ENCODE results near the gene DELE1.

Gene DELE1

GRCh38 chr5:141923448-141924313 lies at the start of gene DELE1:
DELE1 (plus strand) TSS chr5:141923871; CDS start chr5:141923942, 71 bp downstream.
- no peak for DNase-seq

DNA sequence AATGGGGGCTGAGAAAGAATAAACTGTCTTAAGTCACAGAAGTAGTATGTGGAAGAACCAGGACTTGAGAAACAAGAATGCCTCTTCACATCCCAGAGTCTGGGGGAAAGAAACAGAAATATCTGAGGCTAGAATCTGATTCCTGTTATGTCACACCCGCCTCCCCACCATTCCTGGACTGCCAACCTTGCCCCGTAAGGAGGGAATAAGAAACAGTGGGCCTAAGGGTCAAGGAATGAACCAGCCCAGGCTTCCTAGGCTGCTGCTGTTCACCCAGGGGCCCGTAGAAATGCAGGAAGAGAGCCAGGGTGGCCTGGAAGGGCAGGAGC lies 49.8 kb upstream of the DELE1 start:
- DNase-seq = no peak

DNA sequence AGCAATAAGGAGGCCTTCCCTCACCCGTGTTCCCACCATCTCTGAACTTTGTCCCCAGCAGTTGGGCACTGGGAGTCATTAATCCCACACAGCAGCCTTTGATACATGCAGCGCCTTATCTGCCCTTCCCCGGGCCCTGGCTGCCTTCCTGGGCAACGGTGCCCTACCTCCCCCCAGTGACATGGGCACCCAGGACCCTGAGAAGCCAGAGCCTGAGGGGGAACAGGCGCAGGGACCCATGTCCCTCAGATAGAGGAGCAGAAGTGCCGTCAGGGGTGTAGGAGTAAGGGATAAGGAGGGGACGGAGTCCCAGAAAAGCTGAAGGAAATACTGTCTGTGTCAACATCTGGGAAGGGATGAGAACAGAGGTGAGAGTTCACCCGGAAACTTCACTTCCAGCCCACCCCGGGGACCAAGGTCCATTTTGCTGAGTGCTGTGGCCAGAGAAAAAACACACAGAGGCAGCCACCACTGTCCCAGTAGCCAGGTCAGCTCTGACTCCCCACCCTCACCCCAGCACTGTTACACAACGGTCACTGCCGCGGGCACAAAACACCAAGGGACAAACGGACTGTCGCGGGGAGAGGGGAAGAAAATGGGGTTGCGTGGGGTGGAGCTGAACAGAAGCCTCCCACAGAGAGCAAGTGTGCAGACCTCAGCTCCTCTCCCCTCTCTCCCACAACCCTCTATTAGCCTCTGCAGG lies 49.3 kb upstream of the DELE1 start:
- DNase-seq = no peak

- DNase-seq = no peak
Observed at GRCh38 chr5:141875022-141875740, 48.5 kb upstream of the DELE1 start.

GRCh38 chr5:141875795-141876627 lies 47.7 kb upstream of the DELE1 start:
- DNase-seq = no peak

GRCh38 chr5:141876628-141877355 lies 46.9 kb upstream of the DELE1 start:
- DNase-seq = peak; percentile 41

DNA sequence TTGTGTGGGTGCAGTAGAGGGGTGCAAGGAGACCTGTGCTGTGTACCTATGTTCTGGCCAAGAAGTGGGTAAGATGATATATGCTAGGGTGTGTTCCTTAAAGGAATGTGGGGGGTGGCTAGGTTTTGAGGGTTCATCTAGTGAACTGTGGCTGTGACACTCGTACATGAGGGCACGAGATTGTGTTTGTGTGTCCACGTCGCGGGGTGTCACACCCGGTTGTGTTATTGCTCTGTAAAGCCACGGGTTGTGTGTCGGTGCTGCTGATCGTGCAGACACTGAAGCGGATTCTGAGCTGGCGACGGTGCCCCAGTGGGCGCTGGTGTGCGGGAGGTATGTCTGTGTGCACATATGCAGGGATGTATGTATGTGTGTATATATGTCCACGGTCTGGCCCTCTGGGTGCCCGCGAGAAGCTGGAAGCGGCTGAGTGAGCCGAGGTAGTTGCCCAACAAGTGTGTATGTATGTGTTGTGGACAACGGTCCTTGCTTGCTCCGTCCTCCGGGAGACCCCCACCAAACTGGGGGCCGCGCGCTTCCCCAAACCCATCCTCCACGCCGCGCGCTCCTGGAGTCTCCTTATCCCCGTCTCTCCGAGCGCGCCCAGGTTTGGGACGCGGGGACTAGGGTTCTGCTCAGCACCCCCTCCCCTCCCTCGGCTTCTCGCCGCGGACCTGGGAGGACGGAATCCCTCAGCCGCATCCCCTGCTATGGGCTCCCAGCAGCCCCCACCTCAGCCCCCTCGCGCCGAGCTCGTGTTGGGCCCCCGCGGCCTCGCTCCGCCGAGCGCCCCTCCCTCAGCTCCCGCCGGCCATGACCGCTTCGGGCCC lies 46.1 kb upstream of the DELE1 start:
- peak; percentile 51 for DNase-seq

DNA sequence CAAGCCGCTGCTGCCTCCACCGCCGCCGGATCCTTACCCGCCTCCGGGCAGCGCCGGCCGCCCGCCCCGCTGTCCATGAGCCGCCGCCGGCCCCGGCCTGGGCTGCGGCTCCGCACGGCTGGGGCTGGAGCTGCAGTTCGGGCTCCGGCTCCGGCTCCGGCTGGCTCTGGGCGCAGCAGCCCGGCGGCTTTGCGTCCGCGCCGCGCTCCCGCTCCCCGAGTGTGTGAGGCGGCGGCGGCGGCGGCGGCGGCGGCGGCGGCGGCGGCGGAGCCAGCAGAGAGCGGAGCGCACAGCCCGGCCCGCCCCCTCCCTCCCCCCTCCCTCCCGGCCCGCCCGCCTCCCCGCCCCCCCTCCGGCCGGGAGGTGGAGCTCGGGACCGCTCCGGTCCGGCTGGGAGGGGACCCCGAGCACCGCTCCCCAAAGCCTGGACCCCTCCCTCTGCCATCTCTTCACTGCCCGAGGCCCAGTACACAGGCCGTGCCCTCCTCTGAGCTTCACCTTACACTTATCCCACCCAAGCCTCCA lies 45.4 kb upstream of the DELE1 start, which contains the start of gene PCDH1:
Gene PCDH1, minus strand, starts transcription at position 225 of the 525 bp plus-strand sequence. Its CDS starts 148 bp downstream, at position 77.
- DNase-seq = no peak

DNA sequence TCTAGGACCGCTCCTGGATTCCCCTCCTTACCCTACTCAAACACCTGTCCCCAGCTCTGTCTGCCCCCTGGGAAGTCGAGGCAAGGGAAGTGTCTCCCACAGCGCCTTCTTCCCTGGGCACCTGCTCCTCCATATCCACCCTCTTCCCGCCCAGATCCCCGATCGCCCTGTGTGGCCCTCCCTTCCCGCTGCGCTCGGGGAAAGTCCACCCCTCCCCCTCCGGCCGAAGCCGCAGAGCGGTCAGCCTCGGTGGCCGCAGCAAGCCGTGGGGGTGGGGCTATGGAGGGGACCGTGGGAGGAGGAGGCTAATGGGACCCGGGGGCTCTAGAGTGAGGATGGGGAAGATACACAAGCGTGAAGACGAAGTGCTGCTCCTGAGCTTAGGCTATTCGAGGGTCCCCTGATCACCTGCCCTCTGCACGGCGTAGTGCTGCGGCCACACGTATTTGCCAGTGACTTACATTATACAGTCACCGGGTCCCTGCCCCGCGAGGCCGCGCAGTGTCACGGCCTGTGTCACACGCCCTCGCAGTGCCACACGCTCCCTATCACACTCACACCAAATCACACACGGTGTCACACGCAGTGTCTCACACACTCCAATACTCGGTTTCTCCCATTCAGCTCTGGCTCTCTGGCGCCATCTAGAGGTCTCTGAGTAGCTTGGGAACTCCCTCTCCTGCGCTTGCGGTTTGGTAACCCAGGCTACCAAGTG lies 44.8 kb upstream of the DELE1 start:
- peak; percentile 89 for DNase-seq

DNA sequence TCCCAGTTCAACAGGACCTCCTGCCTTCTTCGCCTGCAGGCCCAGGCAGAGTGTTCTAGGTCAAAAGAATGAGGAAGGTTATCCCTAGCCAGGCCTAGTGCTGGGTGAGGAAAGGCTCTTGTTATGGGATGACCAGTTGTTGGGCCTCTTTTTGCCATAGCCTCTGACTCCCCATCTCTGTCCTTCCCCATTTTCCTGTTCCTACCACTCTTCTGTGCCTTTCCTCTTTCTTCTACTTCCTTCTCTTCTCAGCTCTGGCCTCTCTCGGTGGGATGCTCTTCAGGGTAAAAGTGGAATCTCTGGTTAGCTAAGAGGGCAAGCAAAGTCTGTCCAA lies 44.3 kb upstream of the DELE1 start:
- DNase-seq = no peak

- no peak for DNase-seq
Observed at GRCh38 chr5:141879941-141880738, 43.5 kb upstream of the DELE1 start.

GRCh38 chr5:141880961-141881801 lies 42.5 kb upstream of the DELE1 start:
- no peak for DNase-seq

DNA sequence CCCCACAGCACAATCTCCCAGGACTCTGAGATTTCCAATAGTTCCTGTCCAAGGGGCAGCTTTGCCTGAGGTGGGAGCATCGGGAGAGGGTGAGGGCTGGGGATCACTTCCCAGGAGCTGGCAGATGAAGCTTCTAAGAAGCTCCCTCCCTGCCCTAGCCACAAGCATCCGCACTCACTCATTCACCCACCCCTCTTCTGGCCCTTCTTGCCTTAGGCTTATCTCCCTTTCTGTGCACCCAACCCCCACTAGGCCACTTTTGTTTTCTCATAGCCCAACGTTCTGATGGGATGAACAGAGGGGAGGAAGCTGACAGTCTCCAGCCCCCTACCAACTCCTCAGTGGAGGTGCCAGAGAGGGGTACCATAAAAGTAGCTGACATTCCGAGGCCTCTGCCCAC lies 41.8 kb upstream of the DELE1 start:
- DNase-seq = no peak

- DNase-seq = peak; percentile 64
Observed at GRCh38 chr5:141882594-141883183, 41.0 kb upstream of the DELE1 start.

DNA sequence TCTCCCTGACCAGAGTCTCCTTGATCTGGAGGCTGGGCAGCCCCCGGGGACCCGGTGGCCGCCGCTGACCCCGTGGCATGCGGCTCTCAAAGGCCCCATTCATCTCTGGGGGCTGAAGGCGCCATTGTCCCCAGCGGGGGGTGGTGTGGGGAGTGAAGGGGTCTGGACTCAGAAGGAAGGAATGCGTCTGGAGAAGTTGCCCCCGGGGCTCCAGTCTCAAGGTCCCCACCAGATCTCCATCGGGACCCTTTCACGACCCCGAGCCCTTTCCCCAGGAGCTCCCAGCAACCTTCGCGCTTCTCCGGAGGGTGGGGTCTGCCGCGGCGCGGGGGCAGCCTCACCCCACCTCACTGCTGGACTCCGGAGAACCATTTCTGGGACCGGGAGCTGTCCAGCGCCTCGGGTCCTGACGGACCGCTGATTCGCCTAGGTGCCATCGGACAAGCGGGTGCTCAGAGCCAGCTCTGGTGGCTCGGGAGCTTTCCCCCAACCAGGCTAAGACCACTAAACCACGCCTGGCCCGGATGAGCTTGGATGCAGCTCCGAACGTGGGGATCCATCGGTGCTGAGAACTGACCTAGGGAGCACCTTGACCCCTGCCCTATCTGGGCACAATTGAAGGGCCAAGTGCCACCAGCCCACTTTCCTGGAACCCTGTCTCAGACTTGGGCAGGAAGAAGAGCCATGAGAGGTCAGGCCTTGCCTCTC lies 40.3 kb upstream of the DELE1 start:
- DNase-seq = no peak

DNA sequence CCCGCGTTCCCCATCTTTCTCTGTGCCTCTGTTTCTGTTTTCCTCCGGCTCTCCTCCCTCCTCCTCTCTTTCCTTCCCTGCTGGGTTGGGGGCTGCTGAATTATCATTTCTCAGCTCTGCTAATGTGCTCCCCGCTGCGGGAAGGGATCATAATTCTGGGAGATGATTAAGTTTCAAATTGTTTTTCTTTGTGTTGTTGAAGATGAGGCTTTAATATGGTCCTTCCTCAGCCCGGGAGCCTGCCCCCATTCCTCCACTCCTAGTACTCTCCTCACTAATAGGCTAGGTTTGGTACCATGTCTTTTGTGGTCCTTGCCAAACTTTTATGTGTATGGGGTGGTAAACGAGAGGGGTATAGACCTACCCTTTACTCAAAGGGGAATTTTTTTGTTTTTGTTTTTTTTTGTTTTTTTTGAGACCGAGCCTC lies 39.8 kb upstream of the DELE1 start:
- DNase-seq = no peak

DNA sequence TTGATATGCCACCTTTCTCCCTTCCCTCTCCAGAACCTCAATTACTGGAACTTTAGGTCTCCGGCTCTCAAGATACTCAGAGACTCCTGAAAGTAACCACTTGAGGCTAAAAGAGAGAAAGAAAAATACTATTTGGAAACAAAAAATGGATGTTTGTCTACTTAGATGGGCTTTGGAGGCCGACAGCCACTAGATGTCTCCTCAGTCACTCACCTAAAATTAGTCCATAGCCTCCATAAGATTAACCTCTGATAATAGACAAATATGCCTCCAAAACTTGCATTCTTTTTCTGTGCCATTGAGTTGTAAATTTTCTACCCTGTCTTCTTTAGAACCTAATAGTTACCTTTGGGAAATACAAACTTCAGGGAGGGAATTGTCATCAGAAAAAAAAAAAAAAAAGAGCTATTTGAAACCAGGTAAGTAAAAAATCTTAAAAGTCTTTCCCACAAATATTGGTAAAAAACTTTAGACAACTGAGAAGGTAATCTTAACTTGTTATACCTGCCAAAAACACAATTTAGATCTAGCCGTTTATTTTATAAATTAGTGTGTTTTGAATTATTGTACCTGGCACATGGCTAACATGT lies 34.3 kb upstream of the DELE1 start:
- DNase-seq = no peak
